Fibroblast of villous mesenchyme (primary cell): ENCODE results near the gene MSX1. TPM values are rescaled to one million over a fixed set of nuclear protein-coding genes. Genes with fewer than 3 reads are reported as not detected.

Experiments
- DNase-seq: peaks from one replicate; pipeline ENCODE4 v3.0.0-alpha.2; 2010; ENCODE audit warnings: low read depth
- H3K4me3 ChIP-seq: 2 replicates; pipeline ENCODE4 v1.5.1; 2011; ENCODE audit warnings: low read depth, mild to moderate bottlenecking, low read length
- CTCF ChIP-seq: IDR thresholded peaks from 2 replicates; pipeline ENCODE4 v1.5.1; 2012; ENCODE audit warnings: low read depth, mild to moderate bottlenecking, low read length; ENCODE audit not compliant: insufficient read depth
- total RNA-seq: library from RNA; depleted of rRNA; stranded (reverse); fragments of >200 nt; gene quantifications from 2 replicates; pipeline ENCODE4 v1.2.3, GENCODE V29; 2012

MSX1 gene
- total RNA-seq, 1 donor = 4.3 TPM

- no peak for TF ChIP-seq CTCF
- H3K4me3 ChIP-seq = no peak overlapping the region
- no peak for DNase-seq
Measured at GRCh38 chr4:4912155-4912554, 52.7 kb downstream of the MSX1 start.

GRCh38 chr4:4913147-4913561 lies 53.7 kb downstream of the MSX1 start:
- H3K4me3 ChIP-seq = no peak overlapping the region
- no peak for DNase-seq
- TF ChIP-seq CTCF = no peak

Other genes starting within 250 kb of the MSX1 start
- gene CYTL1, start 159.8 kb downstream of the MSX1 start, total RNA-seq = 1.3 TPM in 1 of 2 replicates, not detected in the other
- 1.3 and 2.6 TPM in 2 replicates for gene STK32B, start 191.8 kb downstream of the MSX1 start, total RNA-seq